CD4-positive, alpha-beta T cell (primary cell): ENCODE data around the gene GTPBP1. TPM values are rescaled to one million over a fixed set of nuclear protein-coding genes. Genes with fewer than 3 reads are reported as not detected.

Source experiments
- ATAC-seq: fragments of 200-7000 bp; cut with Tn5 transposase; one replicate; pipeline ENCODE4 v1.10.0; 2022; ENCODE audit warnings: mild to moderate bottlenecking; ENCODE audit not compliant: poor library complexity
- CTCF ChIA-PET: fragments of 350-600 bp; sonication (Branson Sonifier 250); formaldehyde crosslinking; loops from one replicate; lab custom pipeline; 2021; ENCODE audit warnings: antibody characterized with exemption, inconsistent platforms; lab: Charles Lee
- POLR2A ChIA-PET: fragments of 350-600 bp; sonication (Branson Sonifier 250); formaldehyde crosslinking; loops from one replicate; lab custom pipeline; 2021; ENCODE audit warnings: antibody characterized with exemption, inconsistent platforms; lab: Charles Lee
- DNase-seq, 14 experiments: peaks; one replicate each; pipeline ENCODE4 v3.0.0-alpha.2; 2013 to 2020; ENCODE audit warnings: mixed read lengths in 2 of 14
- H3K27ac ChIP-seq, 2 donors: one replicate each; pipeline versions ENCODE4 v1.5.1 to v1.7.0; 2013; ENCODE audit warnings: low read length in 2 of 2, low read depth in 1 of 2, mild to moderate bottlenecking in 1 of 2
- H3K27me3 ChIP-seq, 2 experiments: 1 replicate in 1 of 2; 2 replicates in 1 of 2; pipeline versions ENCODE4 v1.6.1 to v1.7.0; 2013; ENCODE audit warnings: low read length in 2 of 2, control low read depth in 1 of 2, mild to moderate bottlenecking in 1 of 2, moderate library complexity in 1 of 2; ENCODE audit not compliant: insufficient read depth in 2 of 2, control insufficient read depth in 1 of 2
- H3K36me3 ChIP-seq: one replicate; pipeline ENCODE4 v1.6.1; 2013; ENCODE audit warnings: low read length, control low read depth; ENCODE audit not compliant: insufficient read depth
- H3K4me1 ChIP-seq: one replicate; pipeline ENCODE4 v1.6.1; 2013; ENCODE audit warnings: low read length, control low read depth; ENCODE audit not compliant: insufficient read depth
- H3K4me3 ChIP-seq: one replicate; pipeline ENCODE4 v1.5.1; 2013; ENCODE audit warnings: mild to moderate bottlenecking, low read length, moderate library complexity
- H3K9me3 ChIP-seq, 2 experiments: 1 replicate in 1 of 2; 2 replicates in 1 of 2; pipeline versions ENCODE4 v1.6.1 to v1.7.0; 2013; ENCODE audit warnings: low read length in 2 of 2, mild to moderate bottlenecking in 2 of 2, control low read depth in 1 of 2, moderate library complexity in 1 of 2; ENCODE audit not compliant: control insufficient read depth in 1 of 2, insufficient read depth in 1 of 2
- H3K27ac Mint-ChIP-seq: one replicate; pipeline ENCODE4 v1.8.0; 2020; ENCODE audit warnings: mixed read lengths
- H3K27me3 Mint-ChIP-seq: one replicate; pipeline ENCODE4 v1.8.0; 2021; ENCODE audit warnings: mixed read lengths
- H3K36me3 Mint-ChIP-seq: one replicate; pipeline ENCODE4 v1.8.0; 2021; ENCODE audit warnings: low read depth, mixed read lengths
- H3K4me1 Mint-ChIP-seq: one replicate; pipeline ENCODE4 v1.8.0; 2021; ENCODE audit warnings: low read depth, mixed read lengths
- H3K4me3 Mint-ChIP-seq: one replicate; pipeline ENCODE4 v1.8.0; 2020; ENCODE audit warnings: mild to moderate bottlenecking, mixed read lengths
- H3K9me3 Mint-ChIP-seq: one replicate; pipeline ENCODE4 v1.8.0; 2020; ENCODE audit warnings: mixed read lengths
- CTCF ChIP-seq: fragments of 200-600 bp; IDR thresholded peaks from one replicate; pipeline ENCODE4 v1.8.0; 2022; ENCODE audit warnings: antibody characterized with exemption, mild to moderate bottlenecking
- intact Hi-C, 2 experiments: fragments of 100-400 bp; cut with DNase I in 1 of 2; cut with micrococcal nuclease in 1 of 2; formaldehyde crosslinking; loops; one replicate each; pipeline versions ENCODE4 v1.15.1 to v1.9.0; 2023 to 2025; cut with DNase I, micrococcal nuclease
- total RNA-seq, 174 experiments: library from RNA in 2 of 174; stranded (reverse) in 2 of 174; gene quantifications; one replicate each; pipeline ENCODE4 v1.2.3 and lab custom pipeline; 2021 to 2026

The GTPBP1 gene
- total RNA-seq, 2 experiments from 2014 or later: 263 to 272 TPM

- Mint-ChIP-seq H3K4me1 (peaks cover 72% of the 10 kb centered on the region), H3K27me3 (peaks cover 2% of the 10 kb centered on the region), H3K36me3 (peaks cover 41% of the 10 kb centered on the region), H3K4me3 (peak overlapping the region; percentile 93), H3K9me3 (no peaks in the 10 kb centered on the region), H3K27ac (peak overlapping the region; percentile 93)
- ChIA-PET POLR2A (interaction anchor here (0.6 to 6.3 kb wide), 24 partner anchors 10 to 1338 kb away, joined by 3 to 97 read pairs (median 6); partner anchors contain the start of genes CBX6, CBX7, CBY1 and FAM227A), CTCF (interaction anchor here (0.8 to 4.1 kb wide), 5 partner anchors 10 to 28 kb away, joined by 3 to 27 read pairs (median 4); partner anchors contain the start of gene TOMM22)
- peak overlapping the region; percentile 96 for H3K4me3 ChIP-seq
- no peaks in the 10 kb centered on the region for H3K9me3 ChIP-seq
- TF ChIP-seq CTCF: no peak
- H3K27ac ChIP-seq: peak overlapping the region; percentile 70 to 80
- intact Hi-C loops: loop anchor here in 1 of 2 experiments (2.0 to 5.0 kb wide), 2 partner anchors 48 to 86 kb away; partner anchors contain the start of genes DNAL4 and SUN2
- DNase-seq: peak in 7 of 14 experiments; percentile 13 to 67 (median 49)
- no peaks in the 10 kb centered on the region for H3K27me3 ChIP-seq
- peaks cover 52% of the 10 kb centered on the region for H3K4me1 ChIP-seq
- no peak for ATAC-seq
- H3K36me3 ChIP-seq: peaks cover 20% of the 10 kb centered on the region
Observed at GRCh38 chr22:38706101-38706900, 557 bp downstream of the GTPBP1 start.

GRCh38 chr22:38706901-38707195, 1.1 kb downstream of the GTPBP1 start:
- no peak for TF ChIP-seq CTCF
- peaks cover 20% of the 10 kb centered on the region for H3K36me3 ChIP-seq
- intact Hi-C loops: loop anchor here in 1 of 2 experiments (2.0 to 5.0 kb wide), 2 partner anchors 48 to 85 kb away; partner anchors contain the start of genes DNAL4 and SUN2
- H3K27me3 ChIP-seq: no peaks in the 10 kb centered on the region
- H3K27ac Mint-ChIP-seq: peak overlapping the region; percentile 83
- H3K4me3 Mint-ChIP-seq: peak overlapping the region; percentile 93
- no peak for DNase-seq
- peak overlapping the region; percentile 96 for H3K4me3 ChIP-seq
- no peaks in the 10 kb centered on the region for H3K9me3 Mint-ChIP-seq
- peaks cover 40% of the 10 kb centered on the region for H3K36me3 Mint-ChIP-seq
- POLR2A ChIA-PET: interaction anchor here (1.2 to 6.3 kb wide), 11 partner anchors 10 to 654 kb away, joined by 3 to 97 read pairs (median 16); partner anchors contain the start of genes CBX6, RPL3, SUN2 and TOMM22
- H3K4me1 ChIP-seq: peaks cover 47% of the 10 kb centered on the region
- no peaks in the 10 kb centered on the region for H3K9me3 ChIP-seq
- H3K4me1 Mint-ChIP-seq: peaks cover 70% of the 10 kb centered on the region
- CTCF ChIA-PET: interaction anchor here (3.4 to 4.1 kb wide), 2 partner anchors 18 to 25 kb away, joined by 22 to 27 read pairs; partner anchors contain the start of gene TOMM22
- H3K27me3 Mint-ChIP-seq: no peaks in the 10 kb centered on the region
- no peak for ATAC-seq
- H3K27ac ChIP-seq: peak overlapping the region; percentile 70 to 80

- H3K36me3 Mint-ChIP-seq: peaks cover 45% of the 10 kb centered on the region
- CTCF ChIA-PET: interaction anchor here (1.0 to 4.1 kb wide), 4 partner anchors 11 to 45 kb away, joined by 3 to 27 read pairs (median 12); partner anchors contain the start of gene TOMM22
- DNase-seq: no peak
- H3K27ac Mint-ChIP-seq: peak overlapping the region; percentile 83
- no peaks in the 10 kb centered on the region for H3K27me3 ChIP-seq
- peak overlapping the region; percentile 96 for H3K4me3 ChIP-seq
- no peaks in the 10 kb centered on the region for H3K9me3 Mint-ChIP-seq
- no peaks in the 10 kb centered on the region for H3K27me3 Mint-ChIP-seq
- peak overlapping the region in 1 of 2 donors; percentile 9 for H3K27ac ChIP-seq
- peaks cover 75% of the 10 kb centered on the region for H3K4me1 Mint-ChIP-seq
- peaks cover 50% of the 10 kb centered on the region for H3K4me1 ChIP-seq
- H3K9me3 ChIP-seq: no peaks in the 10 kb centered on the region
- intact Hi-C loops: loop anchor here in 1 of 2 experiments (2.0 to 5.0 kb wide), 2 partner anchors 47 to 85 kb away; partner anchors contain the start of genes DNAL4 and SUN2
- POLR2A ChIA-PET: interaction anchor here (0.7 to 6.3 kb wide), 11 partner anchors 11 to 164 kb away, joined by 3 to 97 read pairs (median 5); partner anchors contain the start of genes CBX6, SUN2 and TOMM22
- TF ChIP-seq CTCF: no peak
- no peak for ATAC-seq
- H3K36me3 ChIP-seq: peaks cover 21% of the 10 kb centered on the region
- H3K4me3 Mint-ChIP-seq: peak overlapping the region; percentile 93
Observed at GRCh38 chr22:38707346-38707745, 1.6 kb downstream of the GTPBP1 start.
